ENCODE results near the gene HBP1.
"Not testable (repeated sequence)": the region's sequence is repeated elsewhere in the genome, so short reads cannot be mapped to it uniquely, and the experiment has no call there.

The HBP1 gene

GRCh38 chr7:107213945-107214344 lies 45.1 kb downstream of the HBP1 start:
- H3K9ac ChIP-seq (ENCODE audit: low read depth, low read length): no peak overlapping the region
- H3K36me3 ChIP-seq (ENCODE audit: insufficient read depth, low read depth, low read length): peaks cover 12% of the 10 kb centered on the region
- no peaks in the 10 kb centered on the region for H3K9me3 ChIP-seq (ENCODE audit: insufficient read depth, low read depth, low read length)

DNA sequence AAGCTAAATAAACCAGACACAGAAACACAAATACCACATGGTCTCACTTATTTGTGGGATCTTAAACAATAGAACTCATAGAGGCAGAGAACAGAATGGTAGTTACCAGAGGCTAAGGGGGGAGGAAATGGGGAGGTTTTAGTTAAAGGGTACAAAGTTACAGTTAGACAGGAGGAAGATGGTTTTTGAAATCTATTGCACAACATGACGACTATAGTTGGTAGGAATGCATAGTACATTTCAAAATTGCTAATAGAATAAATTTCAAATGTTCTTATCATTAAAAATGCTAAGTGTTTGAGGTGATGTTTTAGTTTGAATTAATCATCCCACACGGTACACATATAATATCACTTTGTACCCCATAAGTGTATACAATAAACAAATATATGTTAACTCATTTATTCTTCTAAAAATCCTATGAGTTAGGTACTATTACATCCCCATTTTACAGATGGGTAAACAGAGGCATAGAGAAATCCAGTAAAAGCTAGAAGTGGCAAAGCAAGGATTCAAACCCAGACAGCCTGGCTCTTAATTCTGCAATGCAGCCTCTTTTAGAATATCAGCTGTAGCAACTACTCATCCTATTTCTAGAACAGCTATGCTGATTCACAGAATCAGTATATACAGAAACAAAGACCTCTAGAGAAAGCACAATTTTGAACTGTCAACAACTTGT lies 50.9 kb downstream of the HBP1 start:
- H3K27ac ChIP-seq (ENCODE audit: low read length): no peak overlapping the region
- H3K4me1 ChIP-seq (ENCODE audit: insufficient read depth, low read length): no peaks in the 10 kb centered on the region
- no peaks in the 10 kb centered on the region for H3K9me3 ChIP-seq (ENCODE audit: insufficient read depth, low read depth, low read length)
- H3K36me3 ChIP-seq (ENCODE audit: insufficient read depth, low read depth, low read length): no peaks in the 10 kb centered on the region
- H3K9ac ChIP-seq (ENCODE audit: low read depth, low read length): no peak overlapping the region
- H3K4me3 ChIP-seq (ENCODE audit: low read length): no peak overlapping the region
- no peaks in the 10 kb centered on the region for H3K27me3 ChIP-seq (ENCODE audit: insufficient read depth, low read length)

More at GRCh38 chr7:107213945-107214344, 45.1 kb downstream of the HBP1 start:
- no peaks in the 10 kb centered on the region for H3K4me1 ChIP-seq (ENCODE audit: insufficient read depth, low read length)
- H3K4me3 ChIP-seq (ENCODE audit: low read length): no peak overlapping the region
- H3K27me3 ChIP-seq (ENCODE audit: insufficient read depth, low read length): no peaks in the 10 kb centered on the region
- H3K27ac ChIP-seq (ENCODE audit: low read length): no peak overlapping the region

DNA sequence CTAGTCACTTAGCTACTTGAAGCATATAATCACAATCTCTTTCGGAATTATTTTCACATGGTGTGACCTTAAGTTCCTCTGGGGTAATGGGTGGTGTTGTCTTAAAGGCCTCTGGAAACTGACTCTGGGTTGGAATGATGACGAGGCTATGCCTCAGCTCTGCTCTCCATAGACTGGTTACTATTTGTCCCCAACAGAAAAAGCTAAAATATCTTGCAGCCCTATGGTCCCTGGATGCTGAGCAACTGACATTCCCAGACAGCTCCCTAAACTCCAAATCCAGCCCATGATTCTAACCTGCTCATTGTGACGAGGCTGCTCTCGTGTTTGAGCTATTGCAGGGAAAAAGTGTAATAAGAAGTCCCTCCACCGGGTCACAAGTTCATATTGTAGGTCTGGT lies 51.6 kb downstream of the HBP1 start:
- H3K4me1 ChIP-seq (ENCODE audit: insufficient read depth, low read length): no peaks in the 10 kb centered on the region
- H3K27ac ChIP-seq (ENCODE audit: low read length): no peak overlapping the region
- H3K4me3 ChIP-seq (ENCODE audit: low read length): no peak overlapping the region
- H3K9ac ChIP-seq (ENCODE audit: low read depth, low read length): no peak overlapping the region
- H3K36me3 ChIP-seq (ENCODE audit: insufficient read depth, low read depth, low read length): no peaks in the 10 kb centered on the region
- no peaks in the 10 kb centered on the region for H3K9me3 ChIP-seq (ENCODE audit: insufficient read depth, low read depth, low read length)
- no peaks in the 10 kb centered on the region for H3K27me3 ChIP-seq (ENCODE audit: insufficient read depth, low read length)

GRCh38 chr7:107220806-107221205 lies 52.0 kb downstream of the HBP1 start:
- not testable (repeated sequence) for H3K27ac ChIP-seq (ENCODE audit: low read length); H3K9me3 ChIP-seq (ENCODE audit: insufficient read depth, low read depth, low read length); H3K9ac ChIP-seq (ENCODE audit: low read depth, low read length); H3K27me3 ChIP-seq (ENCODE audit: insufficient read depth, low read length); H3K4me3 ChIP-seq (ENCODE audit: low read length); H3K36me3 ChIP-seq (ENCODE audit: insufficient read depth, low read depth, low read length); H3K4me1 ChIP-seq (ENCODE audit: insufficient read depth, low read length)

GRCh38 chr7:107224374-107225223 lies 55.8 kb downstream of the HBP1 start:
- H3K9me3 ChIP-seq (ENCODE audit: insufficient read depth, low read depth, low read length): no peaks in the 10 kb centered on the region
- no peak overlapping the region for H3K27ac ChIP-seq (ENCODE audit: low read length)
- H3K4me3 ChIP-seq (ENCODE audit: low read length): no peak overlapping the region
- no peaks in the 10 kb centered on the region; the same call in 1 of the 2 replicates for H3K36me3 ChIP-seq (ENCODE audit: insufficient read depth, low read depth, low read length)
- no peak overlapping the region for H3K9ac ChIP-seq (ENCODE audit: low read depth, low read length)
- H3K4me1 ChIP-seq (ENCODE audit: insufficient read depth, low read length): no peaks in the 10 kb centered on the region
- H3K27me3 ChIP-seq (ENCODE audit: insufficient read depth, low read length): no peaks in the 10 kb centered on the region

DNA sequence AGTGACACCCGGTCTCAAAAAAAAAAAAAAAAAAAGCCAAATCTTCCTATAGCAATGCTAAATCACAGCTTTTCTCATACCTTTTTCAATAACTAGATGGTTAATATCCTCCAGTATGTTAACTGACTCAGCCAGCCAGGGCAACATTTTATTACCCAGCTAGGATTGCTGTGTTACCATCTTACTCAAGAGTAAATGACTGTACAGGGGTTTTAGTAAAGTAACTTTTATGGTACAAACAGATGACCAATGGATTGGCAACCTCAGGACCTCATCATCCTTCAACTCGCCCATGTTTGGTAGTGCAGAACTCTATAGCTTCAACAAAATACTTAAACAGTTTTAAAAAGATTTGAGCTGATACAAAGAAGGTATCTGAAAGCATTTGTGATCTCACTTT lies 59.5 kb downstream of the HBP1 start:
- no peaks in the 10 kb centered on the region for H3K27me3 ChIP-seq (ENCODE audit: insufficient read depth, low read length)
- peaks cover 7% of the 10 kb centered on the region; the same call in 1 of the 2 replicates for H3K4me1 ChIP-seq (ENCODE audit: insufficient read depth, low read length)

GRCh38 chr7:107230334-107230733 lies 61.5 kb downstream of the HBP1 start:
- H3K9ac ChIP-seq (ENCODE audit: low read depth, low read length): no peak overlapping the region

More for the DNA sequence above, 59.5 kb downstream of the HBP1 start:
- Histone ChIP-seq H3K9me3 (ENCODE audit: insufficient read depth, low read depth, low read length) (no peaks in the 10 kb centered on the region), H3K4me3 (ENCODE audit: low read length) (no peak overlapping the region), H3K27ac (ENCODE audit: low read length) (no peak overlapping the region), H3K36me3 (ENCODE audit: insufficient read depth, low read depth, low read length) (no peaks in the 10 kb centered on the region; the same call in 1 of the 2 replicates), H3K9ac (ENCODE audit: low read depth, low read length) (no peak overlapping the region)

DNA sequence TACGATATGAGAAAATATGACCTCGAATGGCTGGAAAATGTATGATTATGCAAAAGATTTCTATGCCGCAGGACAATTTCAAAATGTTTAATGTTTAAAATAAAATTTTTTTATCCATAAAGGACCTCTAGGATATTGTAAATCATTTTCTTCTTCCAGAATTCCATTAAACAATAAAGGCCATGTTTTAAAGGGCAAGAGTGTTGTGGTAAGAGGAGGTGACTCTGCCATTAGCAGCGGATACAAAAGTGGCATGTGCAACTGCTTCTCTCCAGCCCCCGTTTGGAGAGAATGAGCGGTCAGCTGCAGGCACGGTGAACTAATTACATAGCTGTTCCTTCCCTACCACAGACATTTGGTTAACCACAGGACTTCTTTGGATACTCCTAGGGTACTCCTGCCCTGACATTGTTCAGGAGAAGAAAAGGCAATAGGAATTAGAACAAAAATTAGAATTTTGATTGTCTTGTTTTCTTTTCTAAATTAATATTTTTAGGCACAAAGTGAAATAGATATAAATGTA lies 63.8 kb downstream of the HBP1 start:
- Histone ChIP-seq H3K4me1 (ENCODE audit: insufficient read depth, low read length) (peaks cover 19% of the 10 kb centered on the region), H3K27ac (ENCODE audit: low read length) (no peak overlapping the region), H3K4me3 (ENCODE audit: low read length) (no peak overlapping the region), H3K9ac (ENCODE audit: low read depth, low read length) (no peak overlapping the region), H3K9me3 (ENCODE audit: insufficient read depth, low read depth, low read length) (no peaks in the 10 kb centered on the region), H3K36me3 (ENCODE audit: insufficient read depth, low read depth, low read length) (no peaks in the 10 kb centered on the region; the same call in 1 of the 2 replicates), H3K27me3 (ENCODE audit: insufficient read depth, low read length) (no peaks in the 10 kb centered on the region)

More at GRCh38 chr7:107230334-107230733, 61.5 kb downstream of the HBP1 start:
- no peak overlapping the region for H3K4me3 ChIP-seq (ENCODE audit: low read length)
- H3K4me1 ChIP-seq (ENCODE audit: insufficient read depth, low read length): peaks cover 19% of the 10 kb centered on the region
- no peaks in the 10 kb centered on the region; the same call in 1 of the 2 replicates for H3K36me3 ChIP-seq (ENCODE audit: insufficient read depth, low read depth, low read length)
- no peaks in the 10 kb centered on the region for H3K27me3 ChIP-seq (ENCODE audit: insufficient read depth, low read length)
- H3K27ac ChIP-seq (ENCODE audit: low read length): no peak overlapping the region
- no peaks in the 10 kb centered on the region for H3K9me3 ChIP-seq (ENCODE audit: insufficient read depth, low read depth, low read length)

DNA sequence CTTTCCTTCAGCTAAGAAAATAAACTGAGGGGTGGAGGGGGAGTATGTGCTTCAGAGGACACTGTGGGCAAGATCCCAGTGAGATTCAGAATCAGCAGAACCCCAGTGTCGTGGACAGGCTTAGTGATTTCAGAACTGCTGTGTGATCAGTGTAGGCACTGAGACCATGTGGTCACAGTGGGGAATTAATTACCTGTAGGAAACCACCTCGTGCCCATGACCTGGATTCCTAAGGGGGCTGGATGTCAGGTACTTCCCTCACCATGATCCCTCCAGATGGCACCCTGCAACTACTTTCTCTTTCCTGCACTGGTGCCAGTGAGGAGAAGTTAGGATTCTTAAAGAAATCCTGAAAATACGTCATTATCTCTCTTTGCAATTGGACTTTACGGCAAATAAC lies 64.4 kb downstream of the HBP1 start:
- H3K27ac ChIP-seq (ENCODE audit: low read length): no peak overlapping the region
- no peak overlapping the region for H3K4me3 ChIP-seq (ENCODE audit: low read length)
- no peaks in the 10 kb centered on the region; the same call in 1 of the 2 replicates for H3K36me3 ChIP-seq (ENCODE audit: insufficient read depth, low read depth, low read length)
- peaks cover 19% of the 10 kb centered on the region for H3K4me1 ChIP-seq (ENCODE audit: insufficient read depth, low read length)
- H3K27me3 ChIP-seq (ENCODE audit: insufficient read depth, low read length): no peaks in the 10 kb centered on the region
- H3K9me3 ChIP-seq (ENCODE audit: insufficient read depth, low read depth, low read length): no peaks in the 10 kb centered on the region
- H3K9ac ChIP-seq (ENCODE audit: low read depth, low read length): no peak overlapping the region

DNA sequence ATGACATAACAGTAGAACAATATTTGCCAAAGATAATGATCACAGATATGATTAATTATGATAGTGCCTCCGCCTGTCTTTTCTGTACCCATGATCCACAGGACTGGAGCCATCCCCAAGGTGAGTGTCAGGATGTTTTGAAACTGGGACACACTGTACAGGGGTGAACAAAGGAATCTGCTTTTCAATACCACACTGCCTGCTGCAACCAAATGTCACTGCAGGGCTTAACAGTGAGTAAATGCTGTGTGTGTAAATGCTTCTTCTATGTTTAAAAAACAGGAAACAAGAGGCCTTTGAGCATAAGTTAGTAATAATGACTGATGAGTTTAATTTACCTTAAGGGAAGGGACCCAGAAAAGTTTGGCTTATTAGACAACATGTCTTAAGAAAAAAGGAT lies 65.2 kb downstream of the HBP1 start:
- Histone ChIP-seq H3K9ac (ENCODE audit: low read depth, low read length) (no peak overlapping the region), H3K4me3 (ENCODE audit: low read length) (no peak overlapping the region), H3K4me1 (ENCODE audit: insufficient read depth, low read length) (peaks cover 19% of the 10 kb centered on the region), H3K36me3 (ENCODE audit: insufficient read depth, low read depth, low read length) (no peaks in the 10 kb centered on the region; the same call in 1 of the 2 replicates), H3K9me3 (ENCODE audit: insufficient read depth, low read depth, low read length) (no peaks in the 10 kb centered on the region), H3K27ac (ENCODE audit: low read length) (no peak overlapping the region), H3K27me3 (ENCODE audit: insufficient read depth, low read length) (no peaks in the 10 kb centered on the region)

DNA sequence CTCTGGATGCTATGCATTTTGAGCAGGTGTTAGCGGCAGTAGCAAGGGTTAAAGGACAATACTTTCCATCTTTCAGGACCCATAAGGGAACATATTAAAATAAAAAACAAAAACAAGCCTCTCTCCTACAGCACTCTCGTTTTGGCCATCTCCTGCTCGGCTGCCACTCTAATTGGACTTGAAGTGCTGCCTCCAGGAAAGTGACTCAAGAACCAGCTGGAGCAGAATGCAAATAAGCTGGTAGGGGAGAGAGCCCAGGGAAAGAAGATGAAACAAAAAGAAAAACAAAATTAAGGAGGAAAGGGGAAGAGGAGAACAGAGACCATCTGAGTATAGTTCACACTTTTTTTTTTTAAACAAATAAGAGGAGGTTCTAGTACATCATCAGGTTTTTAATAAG lies 65.6 kb downstream of the HBP1 start:
- H3K27me3 ChIP-seq (ENCODE audit: insufficient read depth, low read length): no peaks in the 10 kb centered on the region
- H3K9ac ChIP-seq (ENCODE audit: low read depth, low read length): no peak overlapping the region
- H3K4me1 ChIP-seq (ENCODE audit: insufficient read depth, low read length): peaks cover 19% of the 10 kb centered on the region
- H3K9me3 ChIP-seq (ENCODE audit: insufficient read depth, low read depth, low read length): no peaks in the 10 kb centered on the region
- no peaks in the 10 kb centered on the region; the same call in 1 of the 2 replicates for H3K36me3 ChIP-seq (ENCODE audit: insufficient read depth, low read depth, low read length)
- no peak overlapping the region for H3K4me3 ChIP-seq (ENCODE audit: low read length)
- H3K27ac ChIP-seq (ENCODE audit: low read length): no peak overlapping the region
